IPS DF 19.7 (cell line): ENCODE results near the gene NCOA5.

Experiments
- DNase-seq: peaks from one replicate; pipeline ENCODE4 v3.0.0-alpha.2; 2013; ENCODE audit warnings: low read depth, low spot score

NCOA5 gene

DNA sequence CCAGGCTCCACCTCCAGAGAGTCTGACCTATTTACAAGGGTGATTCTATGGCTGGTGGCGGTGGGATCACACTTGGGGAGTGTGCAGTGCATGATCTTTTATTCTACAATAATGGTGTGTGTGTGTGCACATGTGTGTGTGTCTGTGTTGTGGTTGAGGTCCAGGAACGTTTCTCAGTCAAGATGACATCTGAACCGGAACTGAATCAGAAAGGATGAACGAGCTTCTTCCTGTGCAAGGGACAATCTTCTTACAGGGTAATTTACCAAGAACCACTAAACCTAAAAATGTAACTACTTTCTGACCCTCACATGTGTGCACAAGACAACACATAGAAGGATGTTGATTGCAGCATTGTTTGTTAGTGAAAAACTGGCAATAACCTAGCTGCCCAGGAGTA lies 72.5 kb downstream of the NCOA5 start:
- DNase-seq, result no peak

DNA sequence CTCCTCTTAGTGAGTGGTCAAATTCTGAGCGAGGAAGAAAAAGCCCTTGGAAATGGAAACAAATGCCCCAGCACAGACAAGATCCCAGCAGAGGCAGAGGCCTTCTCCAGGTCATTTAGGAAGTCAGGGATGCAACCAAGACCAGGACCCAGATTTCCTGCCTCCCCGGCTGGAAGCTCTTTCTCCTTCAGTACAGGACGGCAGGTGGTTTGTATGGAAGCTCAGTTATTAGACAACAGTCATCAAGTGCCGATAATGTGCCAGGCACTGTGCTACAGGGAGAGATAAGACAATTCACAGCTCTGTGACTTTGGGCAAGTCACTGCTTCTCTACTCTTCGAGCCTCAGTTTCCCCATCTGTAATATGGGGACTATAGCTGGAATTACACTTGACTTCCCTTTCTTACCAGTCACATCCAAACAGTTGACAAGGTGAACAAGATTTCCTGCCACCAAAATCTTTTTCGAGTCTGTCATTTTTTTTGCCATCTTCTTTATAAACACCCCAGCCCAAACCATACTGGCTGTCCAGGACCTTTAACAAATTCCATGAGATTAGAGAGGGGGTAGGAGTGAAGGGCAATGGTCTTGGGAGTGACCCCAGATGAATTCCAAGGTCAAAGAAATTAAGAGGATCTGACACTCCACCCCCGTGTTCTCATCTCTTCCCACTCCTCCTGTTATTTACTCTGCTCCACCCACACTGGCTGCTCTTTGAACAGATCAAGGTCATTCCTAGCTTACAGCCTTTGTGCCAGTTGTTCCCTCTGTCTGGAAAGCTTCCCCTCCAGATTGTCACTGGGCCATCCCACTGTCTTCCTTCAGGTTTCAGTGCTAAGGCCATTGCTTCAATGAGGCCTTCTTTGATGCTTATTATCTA lies 75.0 kb downstream of the NCOA5 start:
- no peak for DNase-seq

DNA sequence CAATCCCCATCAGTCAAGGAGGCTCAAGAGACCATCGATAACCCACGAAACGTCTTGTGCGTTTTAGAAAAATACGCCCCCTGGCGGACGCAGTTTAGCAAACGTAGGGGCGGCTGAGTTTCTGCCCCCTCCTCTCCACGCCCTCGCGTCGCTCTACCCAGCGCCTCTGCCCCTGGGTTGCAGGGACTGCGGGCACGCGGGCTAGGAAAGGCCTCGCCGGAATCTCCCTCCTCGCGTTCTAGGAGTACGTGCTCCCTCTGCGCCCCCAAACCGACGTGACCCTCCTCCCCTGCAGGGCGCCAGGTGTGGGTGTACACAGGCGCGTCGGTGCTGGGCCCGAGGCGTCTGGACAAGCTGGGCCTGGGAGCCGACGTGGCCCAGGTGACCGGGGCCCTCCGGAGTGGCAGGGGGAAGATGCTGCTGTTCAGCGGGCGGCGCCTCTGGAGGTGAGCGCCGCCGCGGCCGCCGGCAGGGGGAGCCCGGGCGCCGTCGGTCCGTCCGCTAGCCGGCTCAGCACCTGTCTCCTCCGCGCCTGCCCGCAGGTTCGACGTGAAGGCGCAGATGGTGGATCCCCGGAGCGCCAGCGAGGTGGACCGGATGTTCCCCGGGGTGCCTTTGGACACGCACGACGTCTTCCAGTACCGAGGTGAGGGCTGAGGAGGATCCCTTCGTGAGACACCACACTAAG lies 75.8 kb downstream of the NCOA5 start:
- peak; percentile 76 for DNase-seq

DNA sequence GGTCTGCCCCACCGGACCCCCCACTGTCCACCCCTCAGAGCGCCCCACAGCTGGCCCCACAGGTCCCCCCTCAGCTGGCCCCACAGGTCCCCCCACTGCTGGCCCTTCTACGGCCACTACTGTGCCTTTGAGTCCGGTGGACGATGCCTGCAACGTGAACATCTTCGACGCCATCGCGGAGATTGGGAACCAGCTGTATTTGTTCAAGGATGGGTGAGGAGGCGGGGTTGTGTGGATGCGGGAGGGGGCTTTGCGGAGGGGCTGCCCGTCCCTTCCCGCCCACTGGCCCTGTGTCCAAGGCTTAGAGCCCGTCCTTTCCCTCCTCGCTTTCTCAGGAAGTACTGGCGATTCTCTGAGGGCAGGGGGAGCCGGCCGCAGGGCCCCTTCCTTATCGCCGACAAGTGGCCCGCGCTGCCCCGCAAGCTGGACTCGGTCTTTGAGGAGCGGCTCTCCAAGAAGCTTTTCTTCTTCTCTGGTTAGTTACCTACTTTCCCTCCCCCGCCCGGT lies 76.4 kb downstream of the NCOA5 start:
- no peak for DNase-seq

DNA sequence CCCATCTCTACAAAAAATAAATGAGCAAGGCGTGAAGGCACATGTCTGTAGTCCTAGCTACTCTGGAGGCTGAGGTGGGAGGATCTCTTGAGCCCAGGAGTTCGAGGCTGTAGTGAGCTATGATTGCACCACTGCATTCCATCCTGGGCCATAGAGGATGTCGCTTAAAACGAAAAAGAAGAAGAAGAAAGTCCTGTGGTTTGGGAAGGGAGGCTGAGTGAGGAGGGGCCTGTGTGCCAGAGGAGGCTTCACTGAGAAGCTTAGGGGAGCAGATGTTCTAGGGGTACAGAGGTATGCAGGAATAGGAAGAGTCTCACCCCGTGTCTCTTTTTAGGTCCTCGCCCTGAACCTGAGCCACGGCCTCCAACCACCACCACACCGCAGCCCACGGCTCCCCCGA lies 76.8 kb downstream of the NCOA5 start:
- DNase-seq, result no peak

DNA sequence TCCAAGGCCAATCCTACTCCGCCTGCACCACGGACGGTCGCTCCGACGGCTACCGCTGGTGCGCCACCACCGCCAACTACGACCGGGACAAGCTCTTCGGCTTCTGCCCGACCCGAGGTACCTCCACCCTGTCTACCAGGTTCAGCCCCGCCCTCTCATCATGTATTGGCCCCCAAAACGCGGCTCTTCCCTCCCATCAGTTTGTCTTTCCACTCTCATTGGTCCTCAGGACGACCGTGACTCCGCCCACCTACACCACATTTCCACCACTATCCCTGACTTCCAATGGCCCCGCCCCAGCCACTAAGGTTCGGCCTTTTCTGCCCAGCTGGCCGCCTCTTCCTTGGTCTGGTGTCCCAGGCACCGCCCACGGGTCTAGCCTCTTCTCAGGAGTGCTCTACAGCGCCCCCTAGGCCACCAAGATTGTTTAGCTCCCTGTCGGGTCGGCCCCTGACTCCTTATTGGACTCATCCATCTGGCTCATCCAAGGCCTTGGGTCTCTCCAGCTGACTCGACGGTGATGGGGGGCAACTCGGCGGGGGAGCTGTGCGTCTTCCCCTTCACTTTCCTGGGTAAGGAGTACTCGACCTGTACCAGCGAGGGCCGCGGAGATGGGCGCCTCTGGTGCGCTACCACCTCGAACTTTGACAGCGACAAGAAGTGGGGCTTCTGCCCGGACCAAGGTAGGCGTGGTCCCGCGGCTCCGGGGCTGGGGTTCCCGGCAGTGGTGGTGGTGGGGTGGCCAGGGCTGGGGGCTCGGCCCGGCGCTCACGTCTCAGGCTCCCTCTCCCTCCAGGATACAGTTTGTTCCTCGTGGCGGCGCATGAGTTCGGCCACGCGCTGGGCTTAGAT lies 77.9 kb downstream of the NCOA5 start:
- DNase-seq, result peak; percentile 88
